Non-pigmented ciliary epithelial cell (primary cell): ENCODE results near the gene BCO1.

Source experiments
- DNase-seq: peaks from one replicate; pipeline ENCODE4 v3.0.0-alpha.2; 2010; ENCODE audit warnings: low read depth

The BCO1 gene

GRCh38 chr16:81232740-81233367, 5.6 kb upstream of the BCO1 start:
- DNase-seq: no peak

- no peak for DNase-seq
Observed at GRCh38 chr16:81237282-81237681, 1.2 kb upstream of the BCO1 start.

GRCh38 chr16:81237942-81238295, 570 bp upstream of the BCO1 start:
- DNase-seq: no peak

- DNase-seq: no peak
Observed at GRCh38 chr16:81239367-81240121, 1.1 kb downstream of the BCO1 start.

- DNase-seq: no peak
Observed at GRCh38 chr16:81241706-81242105, 3.2 kb downstream of the BCO1 start.

- no peak for DNase-seq
Observed at GRCh38 chr16:81242977-81243618, 4.6 kb downstream of the BCO1 start.

- DNase-seq: no peak
Observed at GRCh38 chr16:81243942-81244341, 5.5 kb downstream of the BCO1 start.

- DNase-seq: peak; percentile 14
Observed at GRCh38 chr16:81251871-81252270, 13.4 kb downstream of the BCO1 start.

GRCh38 chr16:81253141-81253540, 14.7 kb downstream of the BCO1 start:
- no peak for DNase-seq

- DNase-seq: no peak
Observed at GRCh38 chr16:81254922-81255526, 16.5 kb downstream of the BCO1 start.

- DNase-seq: no peak
Observed at GRCh38 chr16:81259916-81260315, 21.4 kb downstream of the BCO1 start.

- no peak for DNase-seq
Observed at GRCh38 chr16:81261049-81261648, 22.7 kb downstream of the BCO1 start.

GRCh38 chr16:81263470-81264220, 25.2 kb downstream of the BCO1 start:
- DNase-seq: no peak

- no peak for DNase-seq
Observed at GRCh38 chr16:81264386-81264785, 25.9 kb downstream of the BCO1 start.

GRCh38 chr16:81265052-81265451, 26.6 kb downstream of the BCO1 start:
- DNase-seq: no peak

GRCh38 chr16:81265658-81266451, 27.4 kb downstream of the BCO1 start:
- DNase-seq: no peak

- DNase-seq: no peak
Observed at GRCh38 chr16:81266680-81267095, 28.2 kb downstream of the BCO1 start.

GRCh38 chr16:81268509-81268908, 30.0 kb downstream of the BCO1 start:
- DNase-seq: no peak

- DNase-seq: no peak
Observed at GRCh38 chr16:81273223-81273950, 34.9 kb downstream of the BCO1 start.

- no peak for DNase-seq
Observed at GRCh38 chr16:81275064-81275532, 36.6 kb downstream of the BCO1 start.
